NCI-H2196 treated with DMSO at 0.1 percent for 48 hours (cell line): ENCODE results near the gene ST6GALNAC3.
"Not testable (repeated sequence)": the region's sequence is repeated elsewhere in the genome, so short reads cannot be mapped to it uniquely, and the experiment has no call there.

Experiments
- DNase-seq: peaks from one replicate; lab custom pipeline; 2025; ENCODE audit not compliant: unreplicated experiment; lab: John Stamatoyannopoulos, UW

The ST6GALNAC3 gene

GRCh38 chr1:76330991-76331603, 256.6 kb downstream of the ST6GALNAC3 start:
- no peak for DNase-seq

- no peak for DNase-seq
Measured at GRCh38 chr1:76335882-76336281, 261.3 kb downstream of the ST6GALNAC3 start.

GRCh38 chr1:76336931-76337371, 262.4 kb downstream of the ST6GALNAC3 start:
- DNase-seq = no peak

- no peak for DNase-seq
Measured at GRCh38 chr1:76337542-76338219, 263.1 kb downstream of the ST6GALNAC3 start.

- no peak for DNase-seq
Measured at GRCh38 chr1:76340056-76340455, 265.5 kb downstream of the ST6GALNAC3 start.

GRCh38 chr1:76341816-76342215, 267.3 kb downstream of the ST6GALNAC3 start:
- not testable (repeated sequence) for DNase-seq

GRCh38 chr1:76343356-76343755, 268.8 kb downstream of the ST6GALNAC3 start:
- DNase-seq = no peak

- no peak for DNase-seq
Measured at GRCh38 chr1:76351655-76352054, 277.1 kb downstream of the ST6GALNAC3 start.

- no peak for DNase-seq
Measured at GRCh38 chr1:76352741-76353435, 278.3 kb downstream of the ST6GALNAC3 start.

- DNase-seq = no peak
Measured at GRCh38 chr1:76354236-76354635, 279.7 kb downstream of the ST6GALNAC3 start.

GRCh38 chr1:76366726-76367125, 292.2 kb downstream of the ST6GALNAC3 start:
- DNase-seq = no peak

- no peak for DNase-seq
Measured at GRCh38 chr1:76371941-76372340, 297.4 kb downstream of the ST6GALNAC3 start.

GRCh38 chr1:76374086-76374485, 299.5 kb downstream of the ST6GALNAC3 start:
- DNase-seq = no peak

- DNase-seq = no peak
Measured at GRCh38 chr1:76377247-76377646, 302.7 kb downstream of the ST6GALNAC3 start.

GRCh38 chr1:76379506-76379905, 305.0 kb downstream of the ST6GALNAC3 start:
- DNase-seq = no peak

- DNase-seq = no peak
Measured at GRCh38 chr1:76381450-76382097, 307.0 kb downstream of the ST6GALNAC3 start.

- no peak for DNase-seq
Measured at GRCh38 chr1:76388261-76388660, 313.7 kb downstream of the ST6GALNAC3 start.

- no peak for DNase-seq
Measured at GRCh38 chr1:76390456-76390855, 315.9 kb downstream of the ST6GALNAC3 start.

GRCh38 chr1:76395059-76395458, 320.5 kb downstream of the ST6GALNAC3 start:
- DNase-seq = no peak

- no peak for DNase-seq
Measured at GRCh38 chr1:76402128-76402527, 327.6 kb downstream of the ST6GALNAC3 start.

- DNase-seq = no peak
Measured at GRCh38 chr1:76408303-76408702, 333.8 kb downstream of the ST6GALNAC3 start.

- DNase-seq = no peak
Measured at GRCh38 chr1:76410499-76410898, 336.0 kb downstream of the ST6GALNAC3 start.
